Upper lobe of left lung (tissue), 4 donors: ENCODE measurements around the gene ADAM12.

Source experiments
- EP300 ChIP-seq, 4 donors: sonication (generic); formaldehyde crosslinking; IDR thresholded peaks; one replicate each; pipeline ENCODE4 v1.5.1; 2017; ENCODE audit warnings: antibody characterized with exemption in 4 of 4, control low read depth in 2 of 4
- POLR2A ChIP-seq, 4 donors: fragments of 450-650 bp; IDR thresholded peaks; one replicate each; pipeline ENCODE4 v1.5.1; 2016 to 2017; ENCODE audit warnings: antibody characterized with exemption in 4 of 4, mild to moderate bottlenecking in 2 of 4
- POLR2AphosphoS5 ChIP-seq, 2 donors: sonication (generic); formaldehyde crosslinking; IDR thresholded peaks; one replicate each; pipeline ENCODE4 v1.5.1; 2017; ENCODE audit warnings: antibody characterized with exemption in 2 of 2
- TF ChIP-seq, protein P1 (sequence below), 6 experiments: fragments of 450-650 bp in 4 of 6; fragments of 200-600 bp in 2 of 6; sonication (generic) in 2 of 6; IDR thresholded peaks; one replicate each; pipeline ENCODE4 v1.5.1; 2016 to 2019; ENCODE audit warnings: antibody characterized with exemption in 6 of 6

DNA sequence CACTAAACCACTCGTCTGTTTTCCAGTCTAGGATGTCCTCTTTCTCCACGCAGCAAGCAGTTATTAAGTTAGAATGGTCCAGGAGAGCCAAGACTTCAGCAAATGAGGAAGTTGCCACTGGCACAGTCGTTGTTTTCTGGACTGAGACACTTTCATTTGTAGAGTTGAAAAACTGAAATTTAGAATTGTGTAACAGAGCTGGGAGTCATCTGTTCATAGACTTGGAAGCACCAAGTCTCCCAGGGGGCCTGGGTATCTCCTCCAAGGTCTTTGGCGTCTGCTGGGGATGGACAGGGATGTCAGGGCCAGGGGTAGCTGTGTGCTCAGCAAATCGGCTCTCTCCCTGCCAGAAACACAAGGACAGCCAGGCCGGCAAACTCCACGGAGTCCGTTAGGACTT is 283.5 kb downstream of the ADAM12 start:
- TF ChIP-seq, protein P1, sequence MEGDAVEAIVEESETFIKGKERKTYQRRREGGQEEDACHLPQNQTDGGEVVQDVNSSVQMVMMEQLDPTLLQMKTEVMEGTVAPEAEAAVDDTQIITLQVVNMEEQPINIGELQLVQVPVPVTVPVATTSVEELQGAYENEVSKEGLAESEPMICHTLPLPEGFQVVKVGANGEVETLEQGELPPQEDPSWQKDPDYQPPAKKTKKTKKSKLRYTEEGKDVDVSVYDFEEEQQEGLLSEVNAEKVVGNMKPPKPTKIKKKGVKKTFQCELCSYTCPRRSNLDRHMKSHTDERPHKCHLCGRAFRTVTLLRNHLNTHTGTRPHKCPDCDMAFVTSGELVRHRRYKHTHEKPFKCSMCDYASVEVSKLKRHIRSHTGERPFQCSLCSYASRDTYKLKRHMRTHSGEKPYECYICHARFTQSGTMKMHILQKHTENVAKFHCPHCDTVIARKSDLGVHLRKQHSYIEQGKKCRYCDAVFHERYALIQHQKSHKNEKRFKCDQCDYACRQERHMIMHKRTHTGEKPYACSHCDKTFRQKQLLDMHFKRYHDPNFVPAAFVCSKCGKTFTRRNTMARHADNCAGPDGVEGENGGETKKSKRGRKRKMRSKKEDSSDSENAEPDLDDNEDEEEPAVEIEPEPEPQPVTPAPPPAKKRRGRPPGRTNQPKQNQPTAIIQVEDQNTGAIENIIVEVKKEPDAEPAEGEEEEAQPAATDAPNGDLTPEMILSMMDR (IDR thresholded peaks at IDR 0.05): no peak
- TF ChIP-seq POLR2A (IDR thresholded peaks at IDR 0.05) (no peak), POLR2AphosphoS5 (IDR thresholded peaks at IDR 0.05) (no peak), EP300 (IDR thresholded peaks at IDR 0.05) (no peak)
